Measurements from ENCODE around the gene XPR1.

The XPR1 gene

GRCh38 chr1:180631766-180632325 lies at the start of gene XPR1:
Gene XPR1, plus strand, starts transcription at chr1:180632022. Its CDS starts 180 bp downstream, at chr1:180632202.
- DNase-seq (ENCODE audit: low read depth, low spot score), result peak; percentile 99

GRCh38 chr1:180584869-180585268 lies 47.0 kb upstream of the XPR1 start:
- no peak for DNase-seq (ENCODE audit: low read depth, low spot score)

DNA sequence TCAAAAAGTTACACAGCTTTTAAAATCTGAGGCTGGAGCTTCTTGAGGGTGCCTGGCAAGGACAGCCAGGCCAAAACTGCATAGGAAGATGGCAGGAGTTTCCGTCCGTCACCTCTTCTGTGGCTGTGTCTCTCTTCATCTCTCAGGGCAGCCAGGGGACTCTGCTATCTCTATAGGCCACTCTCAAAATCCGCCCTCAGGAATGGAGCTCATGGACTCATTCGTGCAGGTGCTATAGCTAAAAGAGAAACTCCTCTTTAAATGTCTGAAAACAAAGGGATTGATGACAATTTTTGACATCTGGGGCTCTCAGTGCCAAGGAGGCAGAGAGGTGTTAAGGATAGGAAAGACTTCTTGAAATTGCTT lies 45.8 kb upstream of the XPR1 start:
- no peak for DNase-seq (ENCODE audit: low read depth, low spot score)

DNA sequence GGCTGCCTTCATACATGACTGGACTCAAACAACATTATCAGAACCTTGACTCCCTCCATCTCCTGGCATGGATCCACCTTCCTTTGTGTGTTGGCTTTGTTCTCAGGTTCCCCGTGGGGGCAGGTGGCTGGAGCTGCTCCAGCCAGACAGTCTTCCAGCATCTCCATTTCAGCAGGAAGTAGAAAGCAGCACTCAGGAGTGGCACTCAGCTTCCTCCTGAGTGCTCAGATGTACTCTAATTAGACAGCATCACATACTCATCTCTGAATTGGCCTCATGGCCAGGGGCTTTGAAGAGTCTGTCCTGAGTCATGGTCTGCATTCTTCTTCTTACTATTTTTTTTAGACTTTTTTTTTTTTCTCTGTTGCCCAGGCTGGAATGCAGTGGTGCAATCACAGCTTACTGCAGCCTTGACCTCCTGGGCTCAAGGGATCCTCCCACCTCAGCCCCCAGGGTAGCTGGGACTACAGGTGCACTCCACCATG lies 45.1 kb upstream of the XPR1 start:
- no peak for DNase-seq (ENCODE audit: low read depth, low spot score)

DNA sequence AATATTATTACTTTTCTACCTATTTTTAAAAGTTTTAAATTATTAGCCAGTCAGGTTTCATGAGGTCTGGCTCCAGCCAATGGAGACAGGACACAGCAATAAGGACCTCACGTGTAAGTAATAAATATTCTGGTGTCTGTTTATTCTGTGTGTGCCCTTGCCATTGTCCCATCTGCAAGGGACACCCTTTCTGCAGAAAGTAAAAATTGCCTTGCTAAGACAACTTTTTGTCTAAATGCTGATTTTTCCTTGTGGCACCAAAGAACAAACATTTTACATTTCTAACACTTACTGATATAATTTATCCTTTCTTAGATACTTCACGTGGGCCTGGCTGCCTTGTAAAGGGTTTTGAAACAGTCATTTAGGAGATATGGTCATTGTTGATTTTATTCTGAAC lies 43.7 kb upstream of the XPR1 start:
- DNase-seq (ENCODE audit: low read depth, low spot score), result no peak

DNA sequence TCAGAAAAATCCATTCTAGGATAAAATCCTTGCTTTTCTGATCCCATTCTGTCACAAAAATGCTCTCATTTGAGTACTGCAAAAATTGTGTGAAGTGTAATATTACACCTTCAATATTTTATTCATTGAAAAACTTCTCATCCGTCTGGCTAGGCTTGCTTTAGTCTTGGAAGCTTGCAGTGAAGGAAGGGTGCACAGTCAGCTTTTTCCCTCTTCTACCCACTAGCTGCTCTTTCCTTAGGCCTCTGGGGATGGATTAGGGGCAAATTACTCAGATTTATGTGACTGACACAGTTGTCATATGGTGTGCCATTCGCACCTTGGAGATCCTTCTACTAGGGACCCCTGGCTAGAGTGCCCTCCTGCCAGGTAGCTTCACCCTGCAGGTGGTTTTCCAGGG lies 40.9 kb upstream of the XPR1 start:
- no peak for DNase-seq (ENCODE audit: low read depth, low spot score)

GRCh38 chr1:180593382-180593781 lies 38.4 kb upstream of the XPR1 start:
- DNase-seq (ENCODE audit: low read depth, low spot score), result no peak

DNA sequence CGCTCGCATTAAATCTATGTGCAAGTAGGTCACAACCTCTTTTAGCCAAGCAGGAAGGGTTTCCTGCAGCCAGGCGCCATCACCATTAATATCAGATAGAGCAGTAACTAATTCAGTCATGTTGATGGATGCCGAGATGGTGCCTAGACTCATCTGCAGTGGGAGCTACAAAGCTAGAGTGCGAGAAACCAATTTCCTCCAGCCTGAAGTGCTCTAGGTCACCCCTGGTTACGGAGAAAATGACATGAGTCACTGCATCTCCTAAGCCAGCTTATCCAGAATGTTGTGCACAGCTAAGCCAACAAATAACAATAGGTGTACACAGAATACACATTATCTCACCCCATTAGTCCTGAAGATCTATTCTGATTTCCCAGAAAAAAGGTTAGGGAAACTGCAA lies 37.1 kb upstream of the XPR1 start:
- DNase-seq (ENCODE audit: low read depth, low spot score), result no peak

DNA sequence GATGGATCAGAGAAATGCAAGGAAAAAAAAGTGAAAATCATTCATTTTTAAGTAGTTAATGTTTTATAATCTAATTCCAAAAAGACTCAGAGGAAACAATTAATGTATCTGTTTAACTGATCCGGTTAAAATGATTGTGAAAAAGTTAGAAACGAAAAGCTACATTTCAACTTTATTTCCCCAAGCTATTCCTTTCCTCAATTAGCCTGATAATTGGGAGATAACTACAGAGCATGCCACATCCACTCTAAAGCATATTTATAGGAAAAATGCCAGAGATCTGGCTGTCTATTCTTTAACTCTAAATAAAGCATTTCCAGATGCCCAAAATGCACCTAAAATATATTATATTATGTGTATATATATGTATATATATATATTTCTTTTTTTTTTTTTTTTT lies 35.9 kb upstream of the XPR1 start:
- DNase-seq (ENCODE audit: low read depth, low spot score), result no peak

DNA sequence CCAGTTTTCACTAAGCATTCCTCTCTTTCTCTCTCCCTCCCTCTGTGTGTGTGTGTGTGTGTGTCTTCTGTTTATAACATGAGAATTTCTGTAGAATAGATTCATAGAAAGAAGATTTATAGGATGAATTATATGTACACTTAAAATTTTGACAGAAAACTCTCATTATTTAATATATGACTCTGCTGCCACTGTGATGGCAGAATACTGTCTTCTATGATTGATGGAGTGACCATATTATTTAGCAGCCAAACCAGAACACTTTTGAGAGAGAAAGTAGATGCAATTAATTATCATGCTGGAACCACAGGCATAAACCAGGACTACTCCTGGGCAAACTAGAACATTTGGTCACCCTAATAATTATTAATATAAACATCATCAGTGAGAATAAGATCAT lies 34.3 kb upstream of the XPR1 start:
- no peak for DNase-seq (ENCODE audit: low read depth, low spot score)

DNA sequence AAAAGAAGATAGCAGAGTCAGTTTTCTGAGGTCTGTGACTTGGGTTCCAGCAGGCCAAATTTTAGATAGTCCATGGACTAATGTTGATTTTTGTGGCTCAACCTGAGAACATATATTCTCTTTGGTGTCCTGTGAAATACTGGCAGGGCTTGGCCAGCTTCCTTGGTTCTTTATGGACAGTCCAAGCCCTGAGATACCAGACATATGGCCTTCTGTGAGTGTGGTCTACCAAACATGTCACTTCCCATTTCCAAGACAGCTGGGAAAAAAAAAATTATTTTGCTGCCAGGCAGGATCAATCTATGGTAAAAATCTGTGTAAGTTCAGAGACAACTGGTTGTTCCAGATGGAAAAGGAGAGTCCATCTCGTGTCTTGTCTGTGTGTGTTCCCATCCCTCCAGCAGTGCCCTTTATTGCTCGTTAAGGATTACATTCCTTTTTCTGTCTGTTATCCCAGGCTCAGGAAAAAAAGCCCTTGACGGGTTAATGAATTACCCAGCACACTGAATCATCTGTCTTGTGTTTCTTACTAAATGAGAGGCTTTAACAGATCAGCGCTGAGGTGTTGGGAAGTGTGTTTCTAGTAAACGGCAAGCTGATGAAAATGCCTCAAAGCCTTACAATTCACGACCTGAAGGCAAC lies 33.4 kb upstream of the XPR1 start:
- no peak for DNase-seq (ENCODE audit: low read depth, low spot score)

- no peak for DNase-seq (ENCODE audit: low read depth, low spot score)
These were observed 31.5 kb upstream of the XPR1 start for GRCh38 chr1:180600343-180600742.

- no peak for DNase-seq (ENCODE audit: low read depth, low spot score)
These were observed 30.3 kb upstream of the XPR1 start for GRCh38 chr1:180601512-180601911.

DNA sequence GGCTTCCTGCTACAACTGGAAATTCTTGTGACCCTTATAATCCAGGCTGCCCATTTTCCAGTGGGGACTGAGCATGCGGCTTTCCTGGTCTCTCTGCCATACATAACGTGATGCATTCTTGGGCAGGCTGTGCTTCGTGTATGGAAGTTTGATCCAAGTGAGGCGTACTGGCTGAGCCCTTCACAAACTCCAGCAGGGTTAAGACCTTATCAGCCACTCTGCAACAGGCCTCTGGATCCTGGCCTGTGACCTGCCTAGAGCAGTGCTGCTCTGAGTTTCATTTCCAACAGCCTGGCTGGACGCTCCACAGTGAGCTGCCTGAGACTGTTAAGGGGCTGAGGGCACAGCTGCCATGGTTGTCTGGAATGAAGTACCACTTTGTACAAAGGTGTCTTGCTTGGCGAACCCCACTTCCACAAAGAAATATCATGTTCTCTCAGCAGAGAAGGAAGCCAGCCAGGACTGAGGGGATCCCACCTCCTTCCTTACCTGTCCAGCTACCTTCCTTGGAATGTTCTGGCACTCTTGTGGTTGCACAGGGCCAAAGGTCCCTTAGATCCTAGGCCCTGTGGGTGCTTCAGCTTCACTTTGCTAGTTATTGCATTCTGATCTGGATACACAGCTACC lies 28.5 kb upstream of the XPR1 start:
- DNase-seq (ENCODE audit: low read depth, low spot score), result no peak

DNA sequence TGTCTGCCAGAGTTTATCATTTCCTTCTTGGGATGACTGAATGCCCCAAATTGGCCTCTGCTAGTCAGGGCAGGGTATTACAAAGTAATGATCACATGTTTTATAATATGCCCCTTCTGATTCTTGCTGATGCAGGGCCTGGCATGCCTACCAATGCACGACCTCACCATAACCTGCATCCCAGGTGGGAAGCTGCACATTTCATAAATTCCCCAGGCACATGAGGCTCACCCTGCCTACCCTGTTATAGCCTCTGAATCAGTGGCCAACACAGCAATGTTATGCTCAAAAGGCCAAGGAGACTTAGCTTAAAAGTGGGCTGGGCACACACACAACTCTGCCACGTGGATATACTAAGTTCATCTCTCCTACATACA lies 28.0 kb upstream of the XPR1 start:
- DNase-seq (ENCODE audit: low read depth, low spot score), result no peak

GRCh38 chr1:180606155-180606554 lies 25.7 kb upstream of the XPR1 start:
- DNase-seq (ENCODE audit: low read depth, low spot score), result no peak

DNA sequence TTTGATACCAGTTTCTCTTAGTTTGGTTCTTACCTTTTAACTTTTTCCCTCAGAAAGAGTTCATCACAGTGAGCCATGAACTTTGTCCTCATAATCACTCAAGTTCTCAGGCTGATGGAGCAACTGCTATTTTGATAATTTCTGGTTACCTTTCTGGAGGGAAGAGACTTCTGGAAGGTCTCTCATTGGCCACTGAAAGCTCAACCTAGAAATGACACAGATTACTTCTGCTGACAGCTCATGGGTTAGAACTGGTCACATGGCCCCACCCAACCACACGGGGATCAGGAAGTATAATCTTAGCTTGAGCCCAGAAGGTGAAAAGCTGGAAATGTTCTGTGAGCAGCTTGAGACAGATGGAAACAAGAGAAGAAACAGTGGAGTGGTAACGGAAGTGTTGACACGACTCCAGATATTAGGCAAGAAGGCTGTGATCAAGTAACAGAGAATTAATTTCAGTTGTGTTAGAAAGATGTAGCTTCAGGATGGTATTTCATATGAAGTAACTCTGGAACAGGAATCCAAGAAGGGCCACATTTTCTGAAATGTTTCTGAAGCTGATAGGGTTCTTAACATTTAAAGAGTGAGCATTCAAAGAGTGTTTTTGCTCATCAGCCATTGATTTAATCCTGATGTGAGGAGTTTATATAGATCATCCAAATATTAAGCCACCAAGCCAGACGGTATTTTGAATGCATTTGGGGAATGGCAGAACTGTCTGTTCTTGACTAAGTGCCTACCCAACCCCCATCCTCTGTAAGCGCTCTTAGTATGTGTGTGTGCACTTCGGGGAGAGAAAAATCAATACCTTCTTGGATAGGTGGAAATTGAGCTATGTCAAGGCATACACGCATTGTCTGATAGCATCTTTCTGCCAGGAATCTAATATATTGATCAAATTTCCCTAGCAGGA lies 21.9 kb upstream of the XPR1 start:
- DNase-seq (ENCODE audit: low read depth, low spot score), result no peak

DNA sequence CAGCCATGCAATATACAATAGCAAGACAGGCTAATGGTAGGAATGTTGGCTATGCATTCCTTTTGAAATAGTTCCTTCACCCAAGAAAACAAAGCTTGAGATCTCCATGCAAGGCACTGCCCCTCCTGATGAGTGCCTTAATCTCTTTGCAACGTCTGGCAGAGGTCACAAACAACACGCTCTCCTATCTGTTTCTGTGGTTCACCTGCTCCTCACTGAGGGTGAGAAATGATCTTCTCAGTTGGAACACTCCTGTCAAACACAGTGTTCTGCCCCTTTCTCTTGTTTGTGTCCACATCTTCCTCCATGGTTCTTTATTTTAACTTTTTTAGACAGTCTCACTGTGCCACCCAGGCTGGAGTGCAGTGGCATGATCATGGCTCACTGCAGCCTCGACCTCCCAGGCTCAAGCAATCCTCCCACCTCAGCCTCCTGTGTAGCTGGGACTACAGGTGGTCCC lies 21.2 kb upstream of the XPR1 start:
- DNase-seq (ENCODE audit: low read depth, low spot score), result no peak

- DNase-seq (ENCODE audit: low read depth, low spot score), result no peak
These were observed 20.5 kb upstream of the XPR1 start for GRCh38 chr1:180611016-180611930.

DNA sequence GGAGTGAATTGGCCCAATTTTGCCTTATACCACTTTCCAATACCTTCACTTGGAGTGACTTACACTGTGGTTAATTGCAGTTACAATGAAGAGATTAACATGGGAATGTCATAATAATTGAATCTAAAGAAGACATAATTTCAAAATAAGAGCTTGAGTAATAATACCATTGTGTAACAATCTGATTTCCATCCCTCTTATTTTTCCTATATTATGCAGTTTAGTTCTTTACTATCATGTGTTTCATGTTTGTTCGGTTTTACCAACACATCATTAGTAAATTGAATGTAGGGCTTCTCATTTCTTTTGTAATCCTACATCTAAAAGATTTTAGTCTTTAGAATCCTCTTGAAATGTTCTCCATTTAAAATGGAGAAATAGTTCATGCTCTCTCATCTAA lies 19.2 kb upstream of the XPR1 start:
- no peak for DNase-seq (ENCODE audit: low read depth, low spot score)

- DNase-seq (ENCODE audit: low read depth, low spot score), result no peak
These were observed 17.1 kb upstream of the XPR1 start for GRCh38 chr1:180614730-180615129.
